Posterior cingulate gyrus (tissue), 11 donors: ENCODE measurements around the gene RAB40AL.

Source experiments
- DNase-seq, 10 donors: peaks; one replicate each; pipeline versions ENCODE4 v3.0.0 to v3.0.0-alpha.2; 2020 to 2021; ENCODE audit warnings: mixed read lengths in 3 of 10
- intact Hi-C: fragments of 100-400 bp; cut with DNase I; formaldehyde crosslinking; loops from one replicate; pipeline ENCODE4 v1.15.1; 2023

RAB40AL gene

GRCh38 chrX:102978594-102978993 lies 41.5 kb downstream of the RAB40AL start:
- DNase-seq = no peak
- intact Hi-C loops = no loop called here

DNA sequence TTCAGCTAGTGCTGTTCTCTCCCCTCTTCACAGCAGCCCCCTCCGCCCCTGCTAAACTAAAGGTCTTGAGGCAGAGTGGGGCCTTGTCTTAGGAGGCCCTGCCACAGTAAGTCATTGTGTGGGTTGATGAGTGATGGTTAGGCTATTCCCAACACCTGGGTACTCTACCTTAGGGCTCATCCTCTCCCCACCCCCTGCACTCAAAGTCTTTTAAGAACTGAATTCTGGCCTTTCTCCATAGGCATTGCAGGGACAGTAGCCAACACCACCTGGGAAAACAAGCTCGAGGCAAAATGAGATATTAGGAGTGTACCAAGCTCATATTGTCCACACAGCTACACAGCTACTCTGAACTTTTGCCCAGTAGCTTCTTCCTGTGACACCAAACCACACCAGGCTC lies 42.5 kb downstream of the RAB40AL start:
- intact Hi-C loops = no loop called here
- DNase-seq = no peak

DNA sequence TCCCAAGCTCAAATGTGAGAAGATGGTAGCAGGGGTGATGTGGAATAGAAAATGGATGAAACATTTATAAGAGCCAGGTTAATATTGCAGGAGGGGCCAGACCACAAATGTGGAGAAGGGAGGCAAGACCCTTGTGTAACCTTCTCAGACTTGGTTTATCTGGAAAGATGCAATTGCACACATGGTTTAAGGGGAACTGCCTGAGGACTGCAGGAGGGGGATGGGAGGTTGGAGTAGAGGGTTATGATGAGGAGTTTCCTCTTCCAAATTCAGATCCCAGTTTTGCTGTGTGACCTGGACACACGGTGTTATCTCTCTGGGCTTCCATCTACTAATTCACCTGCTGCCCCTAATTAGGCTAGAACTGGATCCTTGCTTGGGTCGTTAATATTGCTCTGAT lies 46.1 kb downstream of the RAB40AL start:
- intact Hi-C loops = no loop called here
- DNase-seq = no peak

DNA sequence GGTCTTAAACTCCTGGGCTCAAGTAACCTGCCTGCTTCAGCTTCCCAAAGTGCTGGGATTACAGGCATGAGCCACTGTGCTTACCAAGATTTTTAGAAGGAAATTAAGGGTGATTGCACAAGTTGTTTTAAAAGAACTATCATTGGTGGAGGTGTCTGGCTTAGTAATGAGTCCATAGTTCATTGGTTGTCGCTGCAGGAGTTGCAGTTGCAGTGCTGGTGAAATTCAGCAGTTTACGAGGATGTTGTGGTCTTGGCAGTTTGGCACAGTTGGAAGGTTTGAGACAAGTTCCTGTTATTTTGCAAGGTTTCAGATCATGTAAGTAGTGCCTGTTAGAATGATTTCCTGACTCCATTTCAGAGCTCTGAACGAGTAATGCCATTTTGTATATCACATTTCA lies 48.1 kb downstream of the RAB40AL start:
- intact Hi-C loops = no loop called here
- no peak for DNase-seq
